ENCODE measurements around the gene ANKS6. TPM values are rescaled to one million over a fixed set of nuclear protein-coding genes. Genes with fewer than 3 reads are reported as not detected.

Gene ANKS6
- total RNA-seq, 1 experiment from 2014 or later = 46.3 TPM

DNA sequence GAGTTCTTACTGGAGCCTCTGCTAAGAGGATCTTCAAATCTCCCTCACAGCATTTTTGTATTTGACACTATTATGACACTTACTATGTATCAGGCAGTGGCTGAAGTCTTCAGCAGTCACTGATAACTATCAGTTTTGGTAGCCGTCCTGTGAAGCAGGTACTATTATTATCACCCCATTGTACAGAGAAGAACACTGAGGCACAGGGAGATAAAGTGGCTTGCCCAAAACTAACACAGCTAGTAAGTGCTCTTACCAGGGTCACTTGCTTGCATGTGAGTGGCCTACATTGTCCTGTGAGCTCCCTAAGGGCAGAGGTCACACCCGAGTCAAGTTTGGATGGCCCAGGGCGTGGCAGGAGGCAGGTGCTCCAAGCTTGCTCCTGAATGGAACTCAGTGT, 104.5 kb downstream of the ANKS6 start:
- Histone ChIP-seq H3K18ac (ENCODE audit: insufficient read length, low read depth, low read length) (no peak overlapping the region), H4K91ac (ENCODE audit: insufficient read length, low read depth, low read length) (no peak overlapping the region), H2BK12ac (ENCODE audit: insufficient read length, low read depth, low read length) (no peak overlapping the region), H4K8ac (replicated peaks; ENCODE audit: insufficient read length, low read depth, low read length) (no peak overlapping the region), H3K23me2 (ENCODE audit: insufficient read length, low read depth, low read length, poor library complexity, severe bottlenecking) (no peaks in the 10 kb centered on the region), H3K9ac (ENCODE audit: extremely low read depth, insufficient read length, low read length) (no peak overlapping the region), H3K9me3 (ENCODE audit: control insufficient read depth, low read depth, low read length) (no peaks in the 10 kb centered on the region), H3K14ac (ENCODE audit: insufficient read depth, low read length) (no peak overlapping the region), H3K23ac (ENCODE audit: insufficient read length, low read depth, low read length) (no peak overlapping the region), H3K27me3 (ENCODE audit: insufficient read depth, low read length) (no peaks in the 10 kb centered on the region), H2BK20ac (ENCODE audit: low read depth, low read length, poor library complexity, severe bottlenecking) (no peak overlapping the region), H2AFZ (ENCODE audit: low read length) (no peak overlapping the region), H3T11ph (ENCODE audit: low read length) (no peak overlapping the region), H3K4ac (ENCODE audit: low read depth, low read length) (no peak overlapping the region), H4K5ac (ENCODE audit: insufficient read length, low read depth, low read length) (no peak overlapping the region), H4K20me1 (ENCODE audit: control insufficient read depth, insufficient read depth, insufficient read length) (no peaks in the 10 kb centered on the region), H3K79me2 (ENCODE audit: insufficient read depth, low read length) (no peaks in the 10 kb centered on the region), H2BK120ac (ENCODE audit: low read depth, low read length, poor library complexity, severe bottlenecking) (no peak overlapping the region), H3K4me2 (ENCODE audit: insufficient read depth, insufficient read length, low read length) (no peak overlapping the region), H3K27ac (ENCODE audit: insufficient read length, low read depth, low read length) (no peak overlapping the region), H3K79me1 (ENCODE audit: insufficient read depth, low read depth, low read length, poor library complexity, severe bottlenecking) (no peaks in the 10 kb centered on the region), H3K56ac (ENCODE audit: insufficient read length, low read depth, low read length) (no peak overlapping the region), H2BK5ac (ENCODE audit: insufficient read length, low read length) (no peak overlapping the region), H2AK5ac (ENCODE audit: insufficient read length, low read length) (no peak overlapping the region), H3K4me1 (ENCODE audit: insufficient read depth, low read length) (no peaks in the 10 kb centered on the region), H2BK15ac (ENCODE audit: low read depth, low read length) (no peak overlapping the region)
- Mint-ChIP-seq H3K27me3 (ENCODE audit: low read depth) (peaks cover 20% of the 10 kb centered on the region), H3K27ac (no peak overlapping the region), H3K9me3 (no peaks in the 10 kb centered on the region), H3K4me3 (no peak overlapping the region), H3K4me1 (peaks cover 8 to 10% of the 10 kb centered on the region in 2 experiments), H3K36me3 (ENCODE audit: insufficient read depth in 1 of 3, low read depth in 3 of 3) (no peaks in the 10 kb centered on the region)
- TF ChIP-seq, protein P1, sequence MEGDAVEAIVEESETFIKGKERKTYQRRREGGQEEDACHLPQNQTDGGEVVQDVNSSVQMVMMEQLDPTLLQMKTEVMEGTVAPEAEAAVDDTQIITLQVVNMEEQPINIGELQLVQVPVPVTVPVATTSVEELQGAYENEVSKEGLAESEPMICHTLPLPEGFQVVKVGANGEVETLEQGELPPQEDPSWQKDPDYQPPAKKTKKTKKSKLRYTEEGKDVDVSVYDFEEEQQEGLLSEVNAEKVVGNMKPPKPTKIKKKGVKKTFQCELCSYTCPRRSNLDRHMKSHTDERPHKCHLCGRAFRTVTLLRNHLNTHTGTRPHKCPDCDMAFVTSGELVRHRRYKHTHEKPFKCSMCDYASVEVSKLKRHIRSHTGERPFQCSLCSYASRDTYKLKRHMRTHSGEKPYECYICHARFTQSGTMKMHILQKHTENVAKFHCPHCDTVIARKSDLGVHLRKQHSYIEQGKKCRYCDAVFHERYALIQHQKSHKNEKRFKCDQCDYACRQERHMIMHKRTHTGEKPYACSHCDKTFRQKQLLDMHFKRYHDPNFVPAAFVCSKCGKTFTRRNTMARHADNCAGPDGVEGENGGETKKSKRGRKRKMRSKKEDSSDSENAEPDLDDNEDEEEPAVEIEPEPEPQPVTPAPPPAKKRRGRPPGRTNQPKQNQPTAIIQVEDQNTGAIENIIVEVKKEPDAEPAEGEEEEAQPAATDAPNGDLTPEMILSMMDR (conservative IDR thresholded peaks at IDR 0.05) = no peak
- WGBS (ENCODE audit: extremely low coverage, insufficient read length, low lambda C conversion rate) = no CpG with 5 or more reads among the region's 3 CpGs
- DNase-seq = no peak
